ENCODE results near the gene PPP2R2D. TPM values are rescaled to one million over a fixed set of nuclear protein-coding genes. Genes with fewer than 3 reads are reported as not detected.

Gene PPP2R2D
- total RNA-seq, 1 donor from 2014 or later, result 30.0 TPM

GRCh38 chr10:131975003-131975402, 74.2 kb downstream of the PPP2R2D start:
- no peaks in the 10 kb centered on the region for H3K9me3 ChIP-seq
- intact Hi-C loops (cut with DNase I), result no loop called here
- no peaks in the 10 kb centered on the region for H3K27me3 ChIP-seq (ENCODE audit: low read depth)
- DNase-seq, result no peak
- H3K4me3 ChIP-seq, result no peak overlapping the region
- H3K4me1 ChIP-seq, result peaks cover 36% of the 10 kb centered on the region
- no peak for TF ChIP-seq CTCF (IDR thresholded peaks at IDR 0.05)
- ATAC-seq, result no peak
- H3K36me3 ChIP-seq, result peaks cover 23% of the 10 kb centered on the region
- no peak overlapping the region for H3K27ac ChIP-seq

GRCh38 chr10:131975796-131976195, 75.0 kb downstream of the PPP2R2D start:
- H3K36me3 ChIP-seq, result peaks cover 15% of the 10 kb centered on the region
- H3K4me3 ChIP-seq, result no peak overlapping the region
- peaks cover 44% of the 10 kb centered on the region for H3K4me1 ChIP-seq
- no peaks in the 10 kb centered on the region for H3K9me3 ChIP-seq
- H3K27me3 ChIP-seq (ENCODE audit: low read depth), result no peaks in the 10 kb centered on the region
- ATAC-seq (no peak), DNase-seq (no peak)
- no peak overlapping the region for H3K27ac ChIP-seq
- no peak for TF ChIP-seq CTCF (IDR thresholded peaks at IDR 0.05)
- intact Hi-C loops (cut with DNase I), result no loop called here

GRCh38 chr10:131977323-131978096, 76.7 kb downstream of the PPP2R2D start:
- H3K9me3 ChIP-seq, result no peaks in the 10 kb centered on the region
- ATAC-seq (no peak), DNase-seq (no peak)
- no peak for TF ChIP-seq CTCF (IDR thresholded peaks at IDR 0.05)
- peaks cover 42% of the 10 kb centered on the region for H3K4me1 ChIP-seq
- no peaks in the 10 kb centered on the region for H3K27me3 ChIP-seq (ENCODE audit: low read depth)
- intact Hi-C loops (cut with DNase I), result no loop called here
- no peak overlapping the region for H3K4me3 ChIP-seq
- no peak overlapping the region for H3K27ac ChIP-seq
- H3K36me3 ChIP-seq, result no peaks in the 10 kb centered on the region

GRCh38 chr10:131978366-131978765, 77.6 kb downstream of the PPP2R2D start:
- Histone ChIP-seq H3K27me3 (ENCODE audit: low read depth) (no peaks in the 10 kb centered on the region), H3K4me1 (peaks cover 40% of the 10 kb centered on the region), H3K4me3 (no peak overlapping the region), H3K36me3 (no peaks in the 10 kb centered on the region), H3K27ac (no peak overlapping the region), H3K9me3 (no peaks in the 10 kb centered on the region)
- intact Hi-C loops (cut with DNase I), result no loop called here
- DNase-seq (no peak), ATAC-seq (no peak)
- TF ChIP-seq CTCF (IDR thresholded peaks at IDR 0.05), result no peak

- H3K9me3 ChIP-seq, result no peaks in the 10 kb centered on the region
- no peak overlapping the region for H3K27ac ChIP-seq
- no peak for ATAC-seq
- H3K27me3 ChIP-seq (ENCODE audit: low read depth), result no peaks in the 10 kb centered on the region
- DNase-seq, result no peak
- H3K4me1 ChIP-seq, result peaks cover 37% of the 10 kb centered on the region
- H3K4me3 ChIP-seq, result no peak overlapping the region
- TF ChIP-seq CTCF (IDR thresholded peaks at IDR 0.05), result no peak
- intact Hi-C loops (cut with DNase I), result no loop called here
- H3K36me3 ChIP-seq, result no peaks in the 10 kb centered on the region
Observed at GRCh38 chr10:131978851-131979250, 78.0 kb downstream of the PPP2R2D start.

Measured in lower lobe of right lung (tissue), 2 donors.